T-helper 17 cell (primary cell): ENCODE measurements around the gene PPP1R9A. TPM values are rescaled to one million over a fixed set of nuclear protein-coding genes. Genes with fewer than 3 reads are reported as not detected.

Experiments
- ATAC-seq: fragments of 150-1000 bp; cut with Tn5 transposase; 2 replicates; pipeline ENCODE4 v1.10.0; 2021; ENCODE audit warnings: mild to moderate bottlenecking, moderate library complexity
- DNase-seq, 3 donors: peaks; one replicate each; pipeline versions ENCODE4 v3.0.0 to v3.0.0-alpha.2; 2020 to 2021
- H3K9me3 ChIP-seq: one replicate; pipeline ENCODE4 v1.7.0; 2013; ENCODE audit warnings: low read length, mild to moderate bottlenecking; ENCODE audit not compliant: control insufficient read depth, poor library complexity, severe bottlenecking
- H3K27ac Mint-ChIP-seq: one replicate; pipeline ENCODE4 v1.8.0; 2022; ENCODE audit warnings: mild to moderate bottlenecking, moderate library complexity, mixed read lengths
- H3K27me3 Mint-ChIP-seq: one replicate; pipeline ENCODE4 v1.8.0; 2022; ENCODE audit warnings: mixed read lengths
- H3K36me3 Mint-ChIP-seq: one replicate; pipeline ENCODE4 v1.8.0; 2022; ENCODE audit warnings: low read depth, mixed read lengths
- H3K4me1 Mint-ChIP-seq: one replicate; pipeline ENCODE4 v1.8.0; 2022; ENCODE audit warnings: mild to moderate bottlenecking, mixed read lengths
- H3K4me3 Mint-ChIP-seq: one replicate; pipeline ENCODE4 v1.8.0; 2022; ENCODE audit warnings: mild to moderate bottlenecking, moderate library complexity, mixed read lengths
- total RNA-seq, 4 donors: library from RNA in 2 of 4; stranded (reverse) in 2 of 4; gene quantifications; one replicate each; pipeline ENCODE4 v1.2.3 and lab custom pipeline; 2022 to 2026

Gene PPP1R9A
- total RNA-seq, 2 donors from 2014 or later = 0.02 to 0.08 TPM

GRCh38 chr7:95088536-95089215 is 181.3 kb downstream of the PPP1R9A start:
- Mint-ChIP-seq H3K36me3 (no peaks in the 10 kb centered on the region), H3K4me1 (no peaks in the 10 kb centered on the region), H3K27me3 (no peaks in the 10 kb centered on the region), H3K27ac (no peak overlapping the region), H3K4me3 (no peak overlapping the region)
- DNase-seq = no peak
- no peak for ATAC-seq
- H3K9me3 ChIP-seq = no peaks in the 10 kb centered on the region

DNA sequence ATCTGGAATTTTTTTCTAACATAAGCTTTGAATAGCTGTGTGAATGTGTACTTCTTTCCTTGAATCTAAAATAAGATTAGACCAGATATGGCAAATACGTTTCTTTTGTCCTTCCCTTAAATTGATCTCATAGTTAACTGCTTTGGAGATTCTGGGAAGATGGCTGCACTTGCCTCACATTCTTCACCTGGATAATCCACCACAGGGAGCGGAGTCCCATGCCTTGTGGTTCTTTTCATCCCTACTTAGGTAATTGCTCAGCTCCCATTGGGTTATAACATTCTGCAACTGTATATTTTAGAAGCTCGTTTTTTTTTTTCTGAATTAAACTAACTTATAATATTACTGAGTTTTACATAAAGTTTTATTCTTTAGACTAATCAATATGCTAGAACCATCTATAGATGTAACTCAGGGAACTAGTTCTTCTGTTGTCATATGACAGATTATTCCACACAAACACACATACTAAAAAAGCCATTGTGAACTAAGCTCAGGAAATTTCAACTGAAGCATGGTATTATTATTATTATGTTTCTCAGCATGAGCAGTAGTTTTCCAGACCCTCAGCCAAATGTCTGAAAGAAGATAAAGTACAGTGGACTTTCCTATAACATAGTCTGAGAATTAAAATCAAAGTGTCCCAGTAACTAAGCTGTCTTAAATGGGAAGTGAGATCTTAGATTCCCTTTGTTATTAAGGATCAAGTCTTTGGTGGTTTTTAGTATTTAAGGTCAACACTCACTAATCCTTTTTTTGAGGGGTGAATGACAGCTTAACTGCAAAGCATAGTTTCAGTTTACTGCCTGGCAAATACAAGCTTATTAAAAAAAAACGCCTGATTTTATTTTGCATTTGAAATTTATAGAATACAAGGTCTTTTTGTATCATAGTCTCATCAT is 182.3 kb downstream of the PPP1R9A start:
- no peaks in the 10 kb centered on the region for H3K9me3 ChIP-seq
- DNase-seq (no peak), ATAC-seq (no peak)
- Mint-ChIP-seq H3K27ac (no peak overlapping the region), H3K27me3 (peaks cover 6% of the 10 kb centered on the region), H3K4me3 (no peak overlapping the region), H3K36me3 (no peaks in the 10 kb centered on the region), H3K4me1 (no peaks in the 10 kb centered on the region)

DNA sequence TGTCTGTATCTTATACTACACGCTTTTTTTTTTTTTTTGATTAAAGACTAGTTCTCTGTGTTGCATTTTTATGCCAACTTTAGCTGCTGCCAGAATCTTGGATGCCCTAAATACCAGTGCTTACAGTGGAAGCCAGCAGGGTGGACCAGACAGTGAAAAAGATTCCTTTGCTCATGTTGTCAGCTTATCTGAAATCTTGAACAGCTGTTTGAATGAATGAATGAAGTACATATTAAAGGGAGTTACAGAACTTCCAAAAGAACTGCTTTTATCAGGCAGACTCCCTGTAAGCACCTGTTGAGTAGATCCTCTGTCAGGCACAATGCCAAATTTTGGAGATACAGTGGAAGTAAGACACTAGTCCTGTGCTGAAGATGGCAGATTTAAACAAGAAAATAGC is 184.9 kb downstream of the PPP1R9A start:
- H3K4me3 Mint-ChIP-seq = no peak overlapping the region
- ATAC-seq (no peak), DNase-seq (no peak)
- H3K27ac Mint-ChIP-seq = no peak overlapping the region
- H3K9me3 ChIP-seq = no peaks in the 10 kb centered on the region
- H3K27me3 Mint-ChIP-seq = peaks cover 6% of the 10 kb centered on the region
- no peaks in the 10 kb centered on the region for H3K36me3 Mint-ChIP-seq
- H3K4me1 Mint-ChIP-seq = no peaks in the 10 kb centered on the region

GRCh38 chr7:95095259-95095965 is 188.0 kb downstream of the PPP1R9A start:
- ATAC-seq (no peak), DNase-seq (no peak)
- Mint-ChIP-seq H3K27ac (no peak overlapping the region), H3K4me1 (no peaks in the 10 kb centered on the region), H3K27me3 (peaks cover 6% of the 10 kb centered on the region), H3K4me3 (no peak overlapping the region), H3K36me3 (no peaks in the 10 kb centered on the region)
- no peaks in the 10 kb centered on the region for H3K9me3 ChIP-seq

DNA sequence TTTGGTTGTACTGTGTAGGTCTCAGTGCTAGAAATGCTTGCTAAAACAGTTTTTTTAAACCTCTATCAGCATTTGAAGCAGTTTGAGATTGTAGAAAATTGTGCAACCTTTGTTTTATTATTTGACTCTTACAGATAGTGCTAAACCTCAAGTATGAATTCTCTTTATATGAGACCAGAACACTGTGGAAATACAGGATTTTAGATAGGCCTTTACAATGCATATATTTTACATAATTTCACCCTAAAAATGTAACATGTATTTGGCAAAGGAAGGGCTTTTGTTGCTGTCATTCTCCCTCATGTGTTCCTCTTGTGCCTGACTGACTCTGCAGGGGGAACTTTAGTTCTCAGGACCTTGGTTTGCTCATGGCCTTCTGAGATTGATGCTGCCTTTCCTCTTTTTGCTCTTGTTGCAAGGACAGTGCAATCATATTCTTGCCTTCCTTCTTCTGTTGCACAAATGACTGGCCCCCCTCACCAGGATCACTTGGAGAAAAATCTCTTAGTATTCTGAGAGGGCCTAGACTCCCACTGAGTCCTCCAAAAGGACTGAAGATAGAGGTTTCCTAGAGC is 188.7 kb downstream of the PPP1R9A start:
- H3K4me1 Mint-ChIP-seq = no peaks in the 10 kb centered on the region
- no peaks in the 10 kb centered on the region for H3K36me3 Mint-ChIP-seq
- no peak for DNase-seq
- peaks cover 6% of the 10 kb centered on the region for H3K27me3 Mint-ChIP-seq
- no peaks in the 10 kb centered on the region for H3K9me3 ChIP-seq
- no peak overlapping the region for H3K4me3 Mint-ChIP-seq
- ATAC-seq = no peak
- no peak overlapping the region for H3K27ac Mint-ChIP-seq

DNA sequence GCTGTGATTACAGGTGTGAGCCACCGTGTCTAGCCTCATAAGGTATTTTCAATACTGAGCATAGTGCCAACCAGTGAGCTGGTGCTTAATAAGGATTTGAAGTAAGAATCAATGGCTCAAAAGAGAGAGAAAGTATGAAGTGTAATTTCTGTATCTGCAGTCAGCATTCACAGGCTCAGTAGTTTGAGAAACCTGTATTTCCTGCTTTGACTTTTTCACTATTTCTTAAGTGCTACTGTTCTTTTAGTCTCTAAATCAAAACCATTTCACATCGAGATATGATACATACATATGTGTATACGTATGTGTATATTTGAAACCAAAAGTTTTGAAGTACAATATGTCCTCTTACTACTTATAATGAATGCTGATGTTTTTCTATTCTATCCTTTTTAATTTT is 189.9 kb downstream of the PPP1R9A start:
- no peak for ATAC-seq
- Mint-ChIP-seq H3K36me3 (no peaks in the 10 kb centered on the region), H3K27me3 (peaks cover 6% of the 10 kb centered on the region)

DNA sequence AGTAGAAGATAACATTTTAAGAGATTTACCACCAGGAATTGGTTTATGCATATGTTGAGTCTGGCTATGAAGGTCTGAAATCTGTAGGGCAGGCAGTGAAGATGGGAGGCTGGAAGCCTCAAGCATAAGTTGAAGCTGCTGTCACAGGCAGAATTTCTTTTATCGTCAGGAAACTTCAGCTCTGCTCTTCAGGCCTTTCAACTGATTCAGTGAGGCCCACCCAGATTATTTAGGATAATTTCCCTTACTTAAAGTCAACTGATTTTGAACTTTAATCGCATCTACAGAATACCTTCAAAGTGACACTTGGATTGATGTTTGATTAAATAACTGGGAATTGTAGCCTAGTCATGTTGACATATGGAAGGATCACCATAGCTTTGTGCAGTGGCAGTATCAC is 190.5 kb downstream of the PPP1R9A start:
- H3K4me3 Mint-ChIP-seq = no peak overlapping the region
- H3K4me1 Mint-ChIP-seq = no peaks in the 10 kb centered on the region
- H3K9me3 ChIP-seq = no peaks in the 10 kb centered on the region
- no peaks in the 10 kb centered on the region for H3K36me3 Mint-ChIP-seq
- H3K27me3 Mint-ChIP-seq = peaks cover 6% of the 10 kb centered on the region
- H3K27ac Mint-ChIP-seq = no peak overlapping the region
- ATAC-seq = no peak
- no peak for DNase-seq

More for the DNA sequence above, 189.9 kb downstream of the PPP1R9A start:
- H3K9me3 ChIP-seq = no peaks in the 10 kb centered on the region
- no peak overlapping the region for H3K27ac Mint-ChIP-seq
- H3K4me3 Mint-ChIP-seq = no peak overlapping the region
- H3K4me1 Mint-ChIP-seq = no peaks in the 10 kb centered on the region
- DNase-seq = no peak

GRCh38 chr7:95099106-95099505 is 191.7 kb downstream of the PPP1R9A start:
- no peaks in the 10 kb centered on the region for H3K36me3 Mint-ChIP-seq
- H3K27ac Mint-ChIP-seq = no peak overlapping the region
- H3K4me1 Mint-ChIP-seq = no peaks in the 10 kb centered on the region
- H3K4me3 Mint-ChIP-seq = no peak overlapping the region
- DNase-seq = no peak
- H3K27me3 Mint-ChIP-seq = peaks cover 6% of the 10 kb centered on the region
- ATAC-seq = no peak
- no peaks in the 10 kb centered on the region for H3K9me3 ChIP-seq

DNA sequence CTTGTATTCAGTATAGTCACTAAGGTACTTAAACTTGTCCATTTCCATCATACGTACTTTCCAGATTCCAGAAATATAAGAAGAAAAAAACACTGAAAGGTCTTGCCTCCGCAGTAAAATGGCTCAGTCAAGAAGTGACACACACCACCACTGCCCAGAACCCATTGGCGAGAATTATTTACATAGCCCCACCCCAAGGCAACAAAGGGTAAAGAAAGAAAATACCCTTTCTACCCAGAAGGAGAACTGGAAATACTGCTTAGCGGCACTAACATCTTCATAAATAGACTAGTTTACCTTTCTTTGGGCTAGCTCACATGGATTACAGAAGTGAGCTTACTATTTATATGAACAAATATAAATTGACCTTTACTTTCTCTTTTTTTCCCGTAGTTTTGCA is 194.0 kb downstream of the PPP1R9A start:
- no peak overlapping the region for H3K27ac Mint-ChIP-seq

GRCh38 chr7:95102662-95103061 is 195.3 kb downstream of the PPP1R9A start:
- H3K27ac Mint-ChIP-seq = no peak overlapping the region
- no peaks in the 10 kb centered on the region for H3K36me3 Mint-ChIP-seq
- DNase-seq = no peak
- no peak overlapping the region for H3K4me3 Mint-ChIP-seq
- no peaks in the 10 kb centered on the region for H3K27me3 Mint-ChIP-seq
- H3K9me3 ChIP-seq = no peaks in the 10 kb centered on the region
- no peaks in the 10 kb centered on the region for H3K4me1 Mint-ChIP-seq
- no peak for ATAC-seq

More for the DNA sequence above, 194.0 kb downstream of the PPP1R9A start:
- Mint-ChIP-seq H3K36me3 (no peaks in the 10 kb centered on the region), H3K4me3 (no peak overlapping the region), H3K4me1 (no peaks in the 10 kb centered on the region), H3K27me3 (no peaks in the 10 kb centered on the region)
- ATAC-seq (no peak), DNase-seq (no peak)
- no peaks in the 10 kb centered on the region for H3K9me3 ChIP-seq

DNA sequence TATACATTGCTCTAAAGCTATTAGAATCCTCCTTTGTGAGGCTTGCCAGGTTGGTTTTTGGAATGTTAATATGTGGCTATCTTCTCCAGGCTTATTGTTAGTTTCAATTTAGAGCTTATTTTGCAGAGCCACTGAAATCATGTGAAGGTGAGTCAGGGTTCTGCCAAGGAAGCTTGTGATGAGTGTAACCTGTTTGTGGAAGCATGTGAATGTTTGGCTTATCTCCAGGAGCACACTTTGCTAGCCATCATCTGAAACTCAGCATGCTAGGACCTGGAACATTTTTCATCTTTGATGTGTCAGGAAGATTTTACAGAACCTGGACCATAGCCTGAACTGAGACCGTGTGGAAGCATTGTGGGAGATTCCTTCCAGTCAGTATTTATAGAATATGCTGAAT is 197.3 kb downstream of the PPP1R9A start:
- no peaks in the 10 kb centered on the region for H3K27me3 Mint-ChIP-seq
- H3K4me1 Mint-ChIP-seq = no peaks in the 10 kb centered on the region
- H3K9me3 ChIP-seq = no peaks in the 10 kb centered on the region
- DNase-seq (no peak), ATAC-seq (no peak)
- H3K27ac Mint-ChIP-seq = no peak overlapping the region
- H3K36me3 Mint-ChIP-seq = no peaks in the 10 kb centered on the region
- no peak overlapping the region for H3K4me3 Mint-ChIP-seq

GRCh38 chr7:95105627-95106026 is 198.2 kb downstream of the PPP1R9A start:
- H3K4me1 Mint-ChIP-seq = no peaks in the 10 kb centered on the region
- no peaks in the 10 kb centered on the region for H3K9me3 ChIP-seq
- H3K4me3 Mint-ChIP-seq = no peak overlapping the region
- ATAC-seq = no peak
- no peaks in the 10 kb centered on the region for H3K27me3 Mint-ChIP-seq
- DNase-seq = no peak
- H3K27ac Mint-ChIP-seq = no peak overlapping the region
- no peaks in the 10 kb centered on the region for H3K36me3 Mint-ChIP-seq

- no peak for DNase-seq
- Mint-ChIP-seq H3K4me3 (no peak overlapping the region), H3K36me3 (no peaks in the 10 kb centered on the region), H3K4me1 (no peaks in the 10 kb centered on the region), H3K27ac (no peak overlapping the region), H3K27me3 (no peaks in the 10 kb centered on the region)
- no peak for ATAC-seq
- H3K9me3 ChIP-seq = no peaks in the 10 kb centered on the region
Observed at GRCh38 chr7:95106401-95106800, 199.0 kb downstream of the PPP1R9A start.
